Measurements from ENCODE around the gene GTSE1.

The GTSE1 gene

DNA sequence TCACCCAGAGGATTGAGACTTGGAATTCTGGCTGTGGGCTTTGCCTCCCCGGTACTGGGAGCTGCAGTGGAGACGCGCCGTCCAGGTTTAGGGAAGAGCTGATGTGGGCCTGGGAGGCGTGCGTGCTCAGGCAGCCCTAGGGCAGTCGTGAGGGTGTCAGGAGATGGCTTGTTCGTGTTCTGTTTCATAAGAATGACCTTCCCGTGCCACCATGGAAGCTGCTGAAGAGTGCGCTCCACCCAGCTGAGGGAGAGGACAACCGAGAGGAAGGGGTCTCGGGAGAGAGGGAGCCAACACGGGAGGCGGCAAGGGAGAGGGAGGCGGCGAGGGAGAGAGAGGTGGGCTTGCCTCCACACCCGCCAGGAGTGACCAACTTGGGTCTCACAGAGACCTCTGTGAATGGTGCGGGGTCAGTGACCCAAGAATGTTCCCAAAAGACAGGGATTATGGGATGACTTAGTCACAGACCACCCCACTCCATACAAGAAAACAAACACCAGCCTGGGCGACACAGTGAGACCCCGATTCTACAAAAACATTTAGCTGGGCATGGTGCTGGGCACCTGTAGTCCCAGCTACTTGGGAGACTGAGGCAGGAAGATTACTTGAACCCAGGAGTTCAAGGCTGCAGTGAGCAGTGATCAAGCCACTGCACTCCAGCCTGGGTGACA lies 24.2 kb downstream of the GTSE1 start:
- H3K4me2 ChIP-seq (ENCODE audit: low read length), result no peak overlapping the region
- H3K4me3 ChIP-seq (ENCODE audit: low read length), result no peak overlapping the region
- no peaks in the 10 kb centered on the region for H3K9me3 ChIP-seq (replicated peaks; ENCODE audit: low read length)
- H3K36me3 ChIP-seq (ENCODE audit: insufficient read depth, low read length), result peaks cover 51% of the 10 kb centered on the region
- H3K4me1 ChIP-seq (ENCODE audit: control insufficient read depth, insufficient read depth, low read length), result no peaks in the 10 kb centered on the region
- no peaks in the 10 kb centered on the region for H3K27me3 ChIP-seq (ENCODE audit: control insufficient read depth, insufficient read depth, low read length)
- H3K9ac ChIP-seq (ENCODE audit: low read depth, low read length), result no peak overlapping the region

DNA sequence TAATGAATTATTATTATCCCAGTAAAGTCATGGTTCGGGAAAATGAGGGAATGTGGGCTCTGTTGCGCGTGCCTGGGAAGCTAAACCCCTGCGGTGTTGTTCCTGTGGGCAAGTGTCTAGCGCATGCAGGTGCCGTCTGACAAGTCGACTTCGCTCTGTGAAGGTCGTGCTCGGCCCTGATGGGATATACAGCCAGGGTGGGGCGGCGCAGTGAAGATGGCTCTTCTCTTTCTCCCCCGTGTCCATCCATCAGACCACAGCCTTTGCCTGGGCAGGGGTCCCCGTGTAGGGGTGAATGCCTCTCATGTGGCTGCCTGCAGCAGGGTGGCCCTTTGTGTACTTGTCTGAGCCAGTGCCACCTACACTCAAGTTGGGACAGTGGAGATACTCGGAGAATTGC lies 26.0 kb downstream of the GTSE1 start:
- no peak overlapping the region for H3K4me3 ChIP-seq (ENCODE audit: low read length)
- no peaks in the 10 kb centered on the region for H3K9me3 ChIP-seq (replicated peaks; ENCODE audit: low read length)
- H3K4me1 ChIP-seq (ENCODE audit: control insufficient read depth, insufficient read depth, low read length), result no peaks in the 10 kb centered on the region
- no peak overlapping the region for H3K9ac ChIP-seq (ENCODE audit: low read depth, low read length)
- peaks cover 48% of the 10 kb centered on the region for H3K36me3 ChIP-seq (ENCODE audit: insufficient read depth, low read length)
- H3K4me2 ChIP-seq (ENCODE audit: low read length), result no peak overlapping the region
- H3K27me3 ChIP-seq (ENCODE audit: control insufficient read depth, insufficient read depth, low read length), result no peaks in the 10 kb centered on the region

DNA sequence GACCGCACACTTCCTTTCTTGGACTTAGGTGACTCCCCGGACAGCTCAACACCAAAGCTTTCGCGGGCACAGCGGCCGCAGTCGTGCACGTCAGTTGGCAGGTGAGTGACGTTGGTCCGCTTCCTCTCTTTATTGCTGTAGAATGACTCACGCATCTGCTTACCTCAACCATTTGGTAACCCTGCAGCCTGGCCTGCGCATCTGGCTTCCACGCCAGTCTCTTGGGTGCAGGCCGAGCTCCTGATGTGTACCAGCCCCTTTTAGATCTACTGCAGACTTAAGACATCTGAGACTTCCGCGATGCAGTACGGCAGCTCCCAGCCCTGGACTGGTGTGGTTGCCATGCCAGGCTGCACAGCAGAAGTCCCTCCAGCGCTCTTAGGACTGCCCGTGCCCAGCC lies 26.5 kb downstream of the GTSE1 start:
- Histone ChIP-seq H3K4me1 (ENCODE audit: control insufficient read depth, insufficient read depth, low read length) (no peaks in the 10 kb centered on the region), H3K9ac (ENCODE audit: low read depth, low read length) (no peak overlapping the region), H3K4me2 (ENCODE audit: low read length) (no peak overlapping the region), H3K27me3 (ENCODE audit: control insufficient read depth, insufficient read depth, low read length) (no peaks in the 10 kb centered on the region), H3K4me3 (ENCODE audit: low read length) (no peak overlapping the region), H3K36me3 (ENCODE audit: insufficient read depth, low read length) (peaks cover 48% of the 10 kb centered on the region), H3K9me3 (replicated peaks; ENCODE audit: low read length) (no peaks in the 10 kb centered on the region)

GRCh38 chr22:46326066-46326680 lies 29.5 kb downstream of the GTSE1 start:
- Histone ChIP-seq H3K27me3 (ENCODE audit: control insufficient read depth, insufficient read depth, low read length) (no peaks in the 10 kb centered on the region), H3K9me3 (replicated peaks; ENCODE audit: low read length) (no peaks in the 10 kb centered on the region), H3K4me3 (ENCODE audit: low read length) (no peak overlapping the region), H3K4me1 (ENCODE audit: control insufficient read depth, insufficient read depth, low read length) (no peaks in the 10 kb centered on the region), H3K4me2 (ENCODE audit: low read length) (no peak overlapping the region), H3K9ac (ENCODE audit: low read depth, low read length) (no peak overlapping the region), H3K36me3 (ENCODE audit: insufficient read depth, low read length) (peaks cover 46% of the 10 kb centered on the region)

DNA sequence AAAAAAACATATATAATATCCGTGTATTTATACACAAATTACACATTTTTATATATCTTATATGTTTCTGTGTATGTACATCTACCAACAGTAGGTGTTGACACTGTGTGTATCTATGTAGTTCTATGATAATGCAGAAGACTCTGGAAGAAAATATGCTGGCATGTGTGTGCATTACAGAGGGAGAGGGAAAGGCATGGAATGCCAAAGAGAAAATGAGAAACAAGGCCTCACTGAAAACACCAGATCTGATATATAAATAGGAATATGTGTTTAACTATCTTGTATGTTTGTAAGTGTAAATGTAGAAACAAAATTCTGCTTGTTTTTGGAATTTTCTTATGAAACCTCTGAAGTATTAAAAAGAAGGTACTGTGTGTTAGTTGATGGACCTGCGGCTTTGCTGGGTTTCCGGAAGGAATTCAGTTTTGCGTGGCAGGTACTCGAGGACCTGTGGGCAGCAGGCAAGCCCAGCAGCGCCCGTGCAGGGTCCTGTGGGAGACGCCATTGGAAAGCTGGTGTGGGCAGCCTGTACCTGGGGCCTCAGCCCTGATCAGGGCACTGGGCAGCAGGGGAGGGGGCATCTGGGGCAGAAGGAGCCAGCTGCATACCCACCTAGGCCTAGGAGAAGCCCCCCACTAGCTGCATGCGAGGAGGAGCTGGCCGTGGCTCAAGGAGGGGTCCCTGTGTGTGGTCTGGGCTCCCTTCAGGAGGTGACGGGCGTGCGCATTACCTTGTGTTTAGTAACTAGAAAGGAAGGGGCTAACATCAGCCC lies 31.2 kb downstream of the GTSE1 start:
- Histone ChIP-seq H3K36me3 (ENCODE audit: insufficient read depth, low read length) (peaks cover 43% of the 10 kb centered on the region), H3K4me2 (ENCODE audit: low read length) (no peak overlapping the region), H3K27me3 (ENCODE audit: control insufficient read depth, insufficient read depth, low read length) (no peaks in the 10 kb centered on the region), H3K9me3 (replicated peaks; ENCODE audit: low read length) (no peaks in the 10 kb centered on the region), H3K9ac (ENCODE audit: low read depth, low read length) (no peak overlapping the region), H3K4me3 (ENCODE audit: low read length) (no peak overlapping the region), H3K4me1 (ENCODE audit: control insufficient read depth, insufficient read depth, low read length) (no peaks in the 10 kb centered on the region)

- Histone ChIP-seq H3K9ac (ENCODE audit: low read depth, low read length) (no peak overlapping the region), H3K27me3 (ENCODE audit: control insufficient read depth, insufficient read depth, low read length) (no peaks in the 10 kb centered on the region), H3K4me3 (ENCODE audit: low read length) (no peak overlapping the region), H3K4me1 (ENCODE audit: control insufficient read depth, insufficient read depth, low read length) (no peaks in the 10 kb centered on the region), H3K4me2 (ENCODE audit: low read length) (no peak overlapping the region), H3K36me3 (ENCODE audit: insufficient read depth, low read length) (peaks cover 43% of the 10 kb centered on the region), H3K9me3 (replicated peaks; ENCODE audit: low read length) (no peaks in the 10 kb centered on the region)
These were observed 32.1 kb downstream of the GTSE1 start for GRCh38 chr22:46328797-46329196.

GRCh38 chr22:46329616-46330015 lies 32.9 kb downstream of the GTSE1 start:
- Histone ChIP-seq H3K4me1 (ENCODE audit: control insufficient read depth, insufficient read depth, low read length) (no peaks in the 10 kb centered on the region), H3K9me3 (replicated peaks; ENCODE audit: low read length) (no peaks in the 10 kb centered on the region), H3K4me3 (ENCODE audit: low read length) (no peak overlapping the region), H3K27me3 (ENCODE audit: control insufficient read depth, insufficient read depth, low read length) (no peaks in the 10 kb centered on the region), H3K4me2 (ENCODE audit: low read length) (no peak overlapping the region), H3K36me3 (ENCODE audit: insufficient read depth, low read length) (peaks cover 37% of the 10 kb centered on the region), H3K9ac (ENCODE audit: low read depth, low read length) (no peak overlapping the region)

- no peak overlapping the region for H3K4me2 ChIP-seq (ENCODE audit: low read length)
- no peaks in the 10 kb centered on the region for H3K27me3 ChIP-seq (ENCODE audit: control insufficient read depth, insufficient read depth, low read length)
- no peaks in the 10 kb centered on the region for H3K4me1 ChIP-seq (ENCODE audit: control insufficient read depth, insufficient read depth, low read length)
- H3K9me3 ChIP-seq (replicated peaks; ENCODE audit: low read length), result no peaks in the 10 kb centered on the region
- peaks cover 32% of the 10 kb centered on the region for H3K36me3 ChIP-seq (ENCODE audit: insufficient read depth, low read length)
- H3K4me3 ChIP-seq (ENCODE audit: low read length), result no peak overlapping the region
- no peak overlapping the region for H3K9ac ChIP-seq (ENCODE audit: low read depth, low read length)
These were observed 33.8 kb downstream of the GTSE1 start for GRCh38 chr22:46330426-46330825.

GRCh38 chr22:46331496-46331895 lies 34.8 kb downstream of the GTSE1 start:
- H3K27me3 ChIP-seq (ENCODE audit: control insufficient read depth, insufficient read depth, low read length), result no peaks in the 10 kb centered on the region
- H3K36me3 ChIP-seq (ENCODE audit: insufficient read depth, low read length), result peaks cover 24% of the 10 kb centered on the region
- no peak overlapping the region for H3K4me3 ChIP-seq (ENCODE audit: low read length)
- H3K9me3 ChIP-seq (replicated peaks; ENCODE audit: low read length), result no peaks in the 10 kb centered on the region
- H3K9ac ChIP-seq (ENCODE audit: low read depth, low read length), result no peak overlapping the region
- H3K4me1 ChIP-seq (ENCODE audit: control insufficient read depth, insufficient read depth, low read length), result peaks cover under 1% of the 10 kb centered on the region
- H3K4me2 ChIP-seq (ENCODE audit: low read length), result no peak overlapping the region

- Histone ChIP-seq H3K9ac (ENCODE audit: low read depth, low read length) (peak within 1 kb of the TSS; percentile 94), H3K4me3 (ENCODE audit: low read length) (peak within 1 kb of the TSS; percentile 91), H3K9me3 (replicated peaks; ENCODE audit: low read length) (no peaks in the 10 kb centered on the region), H3K4me1 (ENCODE audit: control insufficient read depth, insufficient read depth, low read length) (peaks cover 8% of the 10 kb centered on the region), H3K36me3 (ENCODE audit: insufficient read depth, low read length) (peaks cover 27% of the 10 kb centered on the region), H3K27me3 (ENCODE audit: control insufficient read depth, insufficient read depth, low read length) (no peaks in the 10 kb centered on the region), H3K4me2 (ENCODE audit: low read length) (peak within 1 kb of the TSS; percentile 81)
These were observed 38.8 kb downstream of the GTSE1 start, which contains the start of gene TRMU for GRCh38 chr22:46335201-46336118. TSS of gene TRMU (plus strand) at chr22:46335714. CDS start at chr22:46335765, 51 bp downstream.
